HG03460 (cell line): Measurements from ENCODE around the gene CUX1.
"Not testable (repeated sequence)": the region's sequence is repeated elsewhere in the genome, so short reads cannot be mapped to it uniquely, and the experiment has no call there.

Source experiments
- ATAC-seq: cut with Tn5 transposase; IDR thresholded peaks from one replicate; pipeline ENCODE4 v1.9.1; 2021; ENCODE audit not compliant: unreplicated experiment

CUX1 gene

GRCh38 chr7:101913247-101913721, 95.9 kb downstream of the CUX1 start:
- no peak for ATAC-seq

GRCh38 chr7:101913851-101914250, 96.4 kb downstream of the CUX1 start:
- no peak for ATAC-seq

- no peak for ATAC-seq
Observed at GRCh38 chr7:101915000-101915399, 97.6 kb downstream of the CUX1 start.

- ATAC-seq = no peak
Observed at GRCh38 chr7:101916041-101916800, 98.8 kb downstream of the CUX1 start.

- ATAC-seq = no peak
Observed at GRCh38 chr7:101916876-101917275, 99.5 kb downstream of the CUX1 start.

GRCh38 chr7:101917566-101917965, 100.1 kb downstream of the CUX1 start:
- ATAC-seq = no peak

GRCh38 chr7:101918426-101918825, 101.0 kb downstream of the CUX1 start:
- no peak for ATAC-seq

- ATAC-seq = no peak
Observed at GRCh38 chr7:101919363-101920115, 102.1 kb downstream of the CUX1 start.

GRCh38 chr7:101921061-101921460, 103.6 kb downstream of the CUX1 start:
- ATAC-seq = no peak

GRCh38 chr7:101921546-101922489, 104.4 kb downstream of the CUX1 start:
- ATAC-seq = not testable (repeated sequence)

- ATAC-seq = no peak
Observed at GRCh38 chr7:101922631-101923601, 105.5 kb downstream of the CUX1 start.

GRCh38 chr7:101923602-101923985, 106.2 kb downstream of the CUX1 start:
- no peak for ATAC-seq

- no peak for ATAC-seq
Observed at GRCh38 chr7:101924171-101924570, 106.7 kb downstream of the CUX1 start.

- ATAC-seq = no peak
Observed at GRCh38 chr7:101926265-101926664, 108.8 kb downstream of the CUX1 start.

- no peak for ATAC-seq
Observed at GRCh38 chr7:101927389-101927788, 110.0 kb downstream of the CUX1 start.

- ATAC-seq = no peak
Observed at GRCh38 chr7:101927802-101928201, 110.4 kb downstream of the CUX1 start.

- ATAC-seq = no peak
Observed at GRCh38 chr7:101929256-101929655, 111.8 kb downstream of the CUX1 start.

GRCh38 chr7:101929911-101930310, 112.5 kb downstream of the CUX1 start:
- ATAC-seq = not testable (repeated sequence)

GRCh38 chr7:101932083-101932482, 114.7 kb downstream of the CUX1 start:
- ATAC-seq = no peak

- ATAC-seq = no peak
Observed at GRCh38 chr7:101933028-101933427, 115.6 kb downstream of the CUX1 start.
